ENCODE measurements around the gene TSEN15. TPM values are rescaled to one million over a fixed set of nuclear protein-coding genes. Genes with fewer than 3 reads are reported as not detected.

TSEN15 gene
- total and polyA plus RNA-seq, 7 experiments from 2014 or later: 12.7 to 52.4 (median 31.6) TPM

DNA sequence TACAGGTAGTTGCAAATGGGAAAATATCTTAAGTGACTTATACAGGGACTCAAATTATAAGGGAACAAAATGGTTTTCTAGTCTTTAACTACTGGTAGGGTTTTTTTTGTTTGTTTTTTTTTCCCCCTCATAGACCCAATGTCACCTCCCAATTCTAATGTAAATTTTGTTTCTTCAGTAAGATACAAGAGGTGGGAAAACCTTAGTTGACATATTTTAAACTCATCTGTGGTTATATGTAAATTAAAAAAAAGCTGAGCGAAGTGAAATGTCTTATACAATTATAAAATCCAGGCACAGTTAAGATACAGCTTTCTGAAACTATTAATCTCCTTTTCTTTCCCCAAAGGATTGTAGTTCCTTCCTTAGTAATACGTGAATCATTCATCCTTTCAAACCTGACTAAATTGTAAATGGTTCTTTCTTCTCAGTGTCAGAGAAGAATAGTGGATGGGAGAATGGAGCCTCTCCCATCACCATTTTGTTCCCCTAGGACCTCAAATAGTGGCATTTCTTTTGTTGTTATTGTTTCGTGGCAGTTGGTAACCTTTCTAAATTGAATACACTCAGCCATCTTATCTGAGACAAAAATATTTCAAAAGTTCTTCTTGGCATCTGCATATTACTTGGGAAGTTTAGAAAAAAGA is 11.2 kb downstream of the TSEN15 start:
- no peak for ATAC-seq
- peaks cover 0 to 29% (median 8%) of the 10 kb centered on the region in 7 donors for H3K4me1 Mint-ChIP-seq
- intact Hi-C loops (cut with micrococcal nuclease): no loop called here
- H3K9me3 ChIP-seq (ENCODE audit: control insufficient read depth in 2 of 3, low read length in 3 of 3): no peaks in the 10 kb centered on the region
- ChIA-PET POLR2A (interaction anchor here (1.3 kb wide), 1 partner anchor 12 kb away, joined by 3 read pairs; the partner anchor contains the start of gene TSEN15), CTCF (interaction anchor here (1.4 kb wide), 1 partner anchor 11 kb away, joined by 4 read pairs; the partner anchor contains the start of gene TSEN15)
- DNase-seq: no peak
- no peak overlapping the region for H3K27ac Mint-ChIP-seq
- no peaks in the 10 kb centered on the region for H3K4me1 ChIP-seq (ENCODE audit: control insufficient read depth in 2 of 2, insufficient read depth in 2 of 2, low read length in 2 of 2)
- H3K9me3 Mint-ChIP-seq: no peaks in the 10 kb centered on the region
- H3K27ac ChIP-seq (ENCODE audit: low read depth, low read length): no peak overlapping the region
- no peak overlapping the region for H3K4me3 ChIP-seq (ENCODE audit: low read length)
- peaks cover 6 to 43% (median 33%) of the 10 kb centered on the region in 5 donors for H3K36me3 Mint-ChIP-seq
- no peaks in the 10 kb centered on the region for H3K27me3 Mint-ChIP-seq
- peaks cover 0 to 5% (median 0%) of the 10 kb centered on the region in 3 experiments for H3K36me3 ChIP-seq (ENCODE audit: control insufficient read depth in 2 of 3, insufficient read depth in 3 of 3, low read length in 3 of 3)
- H3K4me3 Mint-ChIP-seq: no peak overlapping the region
- no peaks in the 10 kb centered on the region for H3K27me3 ChIP-seq (ENCODE audit: control insufficient read depth in 2 of 2, insufficient read depth in 2 of 2, low read length in 2 of 2)

DNA sequence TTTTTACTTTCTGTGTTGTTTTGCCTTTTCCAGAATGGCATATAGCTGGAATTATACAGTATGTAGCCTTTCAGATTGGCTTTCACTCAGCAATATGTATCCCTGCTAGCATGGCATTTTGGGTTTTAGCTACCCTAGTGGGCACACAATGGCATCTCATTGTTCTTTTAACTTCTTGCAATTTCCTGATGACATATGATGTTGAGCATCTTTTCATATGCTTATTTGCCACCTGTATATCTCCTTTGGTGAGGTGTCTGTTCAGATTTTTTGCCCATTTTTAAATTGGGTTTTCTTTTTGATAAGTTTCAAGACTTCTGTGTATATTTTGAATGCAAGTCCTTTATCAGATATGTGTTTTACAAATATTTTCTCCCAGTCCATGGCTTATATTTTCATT is 14.0 kb downstream of the TSEN15 start:
- intact Hi-C loops (cut with micrococcal nuclease): no loop called here
- ATAC-seq: no peak
- ChIA-PET CTCF (no interaction called here), POLR2A (interaction anchor here (0.6 kb wide), 1 partner anchor 30 kb away, joined by 3 read pairs; no protein-coding TSS in a partner anchor)
- Histone ChIP-seq H3K27ac (ENCODE audit: low read depth, low read length) (no peak overlapping the region), H3K4me3 (ENCODE audit: low read length) (no peak overlapping the region), H3K9me3 (ENCODE audit: control insufficient read depth in 2 of 3, low read length in 3 of 3) (no peaks in the 10 kb centered on the region), H3K36me3 (ENCODE audit: control insufficient read depth in 2 of 3, insufficient read depth in 3 of 3, low read length in 3 of 3) (peaks cover 0 to 5% (median 0%) of the 10 kb centered on the region in 3 experiments), H3K4me1 (ENCODE audit: control insufficient read depth in 2 of 2, insufficient read depth in 2 of 2, low read length in 2 of 2) (no peaks in the 10 kb centered on the region), H3K27me3 (ENCODE audit: control insufficient read depth in 2 of 2, insufficient read depth in 2 of 2, low read length in 2 of 2) (no peaks in the 10 kb centered on the region)
- H3K27me3 Mint-ChIP-seq: no peaks in the 10 kb centered on the region
- DNase-seq: no peak
- H3K4me3 Mint-ChIP-seq: no peak overlapping the region
- peaks cover 0 to 19% (median 7%) of the 10 kb centered on the region in 7 donors for H3K4me1 Mint-ChIP-seq
- H3K36me3 Mint-ChIP-seq: peaks cover 6 to 35% (median 27%) of the 10 kb centered on the region in 5 donors
- no peak overlapping the region for H3K27ac Mint-ChIP-seq
- no peaks in the 10 kb centered on the region for H3K9me3 Mint-ChIP-seq

DNA sequence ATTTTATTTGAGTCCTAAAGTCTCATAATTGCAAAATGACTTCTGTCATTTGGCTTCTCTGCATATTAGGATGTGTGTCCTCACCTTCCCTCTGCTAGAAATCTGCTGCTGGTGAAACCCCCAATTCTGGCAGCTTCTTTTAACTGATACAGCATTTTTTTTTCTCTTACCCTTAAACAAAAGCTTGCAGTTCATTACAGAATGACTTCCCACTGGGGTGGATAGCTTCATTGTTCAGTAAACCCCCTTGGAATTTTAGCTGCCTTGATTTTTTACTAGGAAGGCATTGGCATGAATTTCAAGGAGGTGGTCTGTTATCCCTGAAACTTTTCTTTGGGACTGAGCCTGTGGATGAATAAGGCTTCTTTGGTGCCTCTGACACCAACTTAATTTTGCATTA is 16.8 kb downstream of the TSEN15 start:
- Mint-ChIP-seq H3K27me3 (no peaks in the 10 kb centered on the region), H3K4me3 (no peak overlapping the region), H3K9me3 (no peaks in the 10 kb centered on the region), H3K27ac (no peak overlapping the region), H3K36me3 (peaks cover 10 to 43% (median 33%) of the 10 kb centered on the region in 5 donors), H3K4me1 (peaks cover 0 to 12% (median 5%) of the 10 kb centered on the region in 7 donors)
- H3K27me3 ChIP-seq (ENCODE audit: control insufficient read depth in 2 of 2, insufficient read depth in 2 of 2, low read length in 2 of 2): no peaks in the 10 kb centered on the region
- ChIA-PET POLR2A (no interaction called here), CTCF (interaction anchor here (0.6 to 1.9 kb wide), 2 partner anchors 9 to 1058 kb away, joined by 3 to 4 read pairs; no protein-coding TSS in a partner anchor)
- no peaks in the 10 kb centered on the region for H3K4me1 ChIP-seq (ENCODE audit: control insufficient read depth in 2 of 2, insufficient read depth in 2 of 2, low read length in 2 of 2)
- no peaks in the 10 kb centered on the region for H3K9me3 ChIP-seq (ENCODE audit: control insufficient read depth in 2 of 3, low read length in 3 of 3)
- intact Hi-C loops (cut with micrococcal nuclease): no loop called here
- H3K27ac ChIP-seq (ENCODE audit: low read depth, low read length): no peak overlapping the region
- DNase-seq (no peak), ATAC-seq (no peak)
- no peak overlapping the region for H3K4me3 ChIP-seq (ENCODE audit: low read length)
- H3K36me3 ChIP-seq (ENCODE audit: control insufficient read depth in 2 of 3, insufficient read depth in 3 of 3, low read length in 3 of 3): peaks cover 0 to 10% (median 0%) of the 10 kb centered on the region in 3 experiments

DNA sequence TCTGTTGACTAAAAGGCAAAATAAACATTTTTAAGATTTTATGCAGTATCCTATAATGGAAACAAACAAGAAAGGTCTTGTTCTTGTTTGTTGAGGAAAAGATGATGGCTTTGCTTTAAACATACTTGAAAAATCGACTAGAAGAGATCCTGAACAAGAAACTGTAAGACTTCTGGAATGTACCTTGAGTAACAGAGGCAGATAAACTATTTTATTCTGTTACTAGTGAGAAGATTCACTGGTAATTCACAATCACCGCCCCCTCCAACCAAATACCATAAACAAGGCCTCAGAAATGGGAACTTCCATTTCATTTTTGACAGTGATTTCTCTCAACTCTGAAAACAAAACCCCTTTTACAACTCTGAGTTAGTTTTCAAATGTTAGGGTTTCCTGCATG is 18.1 kb downstream of the TSEN15 start:
- H3K27ac Mint-ChIP-seq: no peak overlapping the region
- H3K4me3 ChIP-seq (ENCODE audit: low read length): no peak overlapping the region

DNA sequence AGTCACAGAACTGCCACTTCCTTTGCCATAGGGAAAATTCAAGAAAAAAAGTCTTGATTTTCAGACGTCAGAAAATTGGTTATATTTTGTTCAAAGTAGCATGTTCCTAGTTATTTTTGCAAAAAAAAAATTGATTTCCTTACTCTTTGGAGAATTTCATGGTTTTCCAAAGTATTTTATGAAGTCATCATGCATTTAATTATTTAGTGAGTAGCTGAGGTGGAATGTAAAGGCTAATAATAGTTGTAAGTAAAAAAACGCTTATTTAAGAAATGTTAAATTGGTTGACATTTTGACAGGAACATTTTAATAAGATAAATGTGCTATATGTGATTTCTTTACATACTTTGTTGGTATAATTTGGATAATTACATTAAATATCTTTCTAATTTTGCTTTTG is 20.8 kb downstream of the TSEN15 start:
- no peaks in the 10 kb centered on the region for H3K4me1 ChIP-seq (ENCODE audit: control insufficient read depth in 2 of 2, insufficient read depth in 2 of 2, low read length in 2 of 2)
- intact Hi-C loops (cut with micrococcal nuclease): no loop called here

More for the DNA sequence above, 18.1 kb downstream of the TSEN15 start:
- ATAC-seq (no peak), DNase-seq (no peak)
- Mint-ChIP-seq H3K9me3 (no peaks in the 10 kb centered on the region), H3K4me3 (no peak overlapping the region), H3K36me3 (peaks cover 4 to 39% (median 27%) of the 10 kb centered on the region in 5 donors), H3K27me3 (no peaks in the 10 kb centered on the region), H3K4me1 (peaks cover 0 to 6% (median 0%) of the 10 kb centered on the region in 7 donors)
- no peaks in the 10 kb centered on the region for H3K4me1 ChIP-seq (ENCODE audit: control insufficient read depth in 2 of 2, insufficient read depth in 2 of 2, low read length in 2 of 2)
- no peak overlapping the region for H3K27ac ChIP-seq (ENCODE audit: low read depth, low read length)
- peaks cover 0 to 7% (median 0%) of the 10 kb centered on the region in 3 experiments for H3K36me3 ChIP-seq (ENCODE audit: control insufficient read depth in 2 of 3, insufficient read depth in 3 of 3, low read length in 3 of 3)
- CTCF ChIA-PET: interaction anchor here (0.6 to 1.9 kb wide), 3 partner anchors 7 to 17 kb away, joined by 3 to 4 read pairs (median 4); no protein-coding TSS in a partner anchor
- H3K27me3 ChIP-seq (ENCODE audit: control insufficient read depth in 2 of 2, insufficient read depth in 2 of 2, low read length in 2 of 2): no peaks in the 10 kb centered on the region
- no peaks in the 10 kb centered on the region for H3K9me3 ChIP-seq (ENCODE audit: control insufficient read depth in 2 of 3, low read length in 3 of 3)
- intact Hi-C loops (cut with micrococcal nuclease): no loop called here
- POLR2A ChIA-PET: no interaction called here

DNA sequence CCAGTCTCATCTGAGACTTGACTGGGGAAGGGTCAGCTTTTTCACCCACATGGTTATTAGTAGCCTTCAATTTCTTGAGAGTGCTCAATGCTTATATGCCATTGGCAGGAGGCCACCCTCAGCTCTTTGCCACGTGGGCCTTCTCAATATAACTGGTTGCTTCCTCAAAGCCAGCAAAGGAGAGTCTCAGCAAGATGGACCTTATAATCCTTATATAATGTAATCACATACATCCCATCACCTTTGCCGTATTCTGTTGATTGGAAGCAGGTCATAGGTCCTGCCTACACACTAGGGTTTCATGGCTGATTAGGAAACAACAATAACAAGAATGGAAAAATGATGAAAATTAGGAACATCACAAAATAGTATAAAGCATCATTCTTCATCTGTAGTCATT is 22.9 kb downstream of the TSEN15 start:
- ATAC-seq (no peak), DNase-seq (no peak)
- ChIA-PET POLR2A (no interaction called here), CTCF (no interaction called here)
- H3K9me3 Mint-ChIP-seq: no peaks in the 10 kb centered on the region
- intact Hi-C loops (cut with micrococcal nuclease): loop anchor here (1.0 to 2.0 kb wide), 3 partner anchors 23 to 616 kb away; partner anchors contain the start of gene TSEN15 (in 1 of the 2)
- peaks cover 0 to 5% (median 0%) of the 10 kb centered on the region in 7 donors for H3K4me1 Mint-ChIP-seq
- no peak overlapping the region for H3K4me3 ChIP-seq (ENCODE audit: low read length)
- no peaks in the 10 kb centered on the region for H3K4me1 ChIP-seq (ENCODE audit: control insufficient read depth in 2 of 2, insufficient read depth in 2 of 2, low read length in 2 of 2)
- H3K36me3 Mint-ChIP-seq: peaks cover 6 to 27% (median 20%) of the 10 kb centered on the region in 5 donors
- no peak overlapping the region for H3K4me3 Mint-ChIP-seq
- H3K36me3 ChIP-seq (ENCODE audit: control insufficient read depth in 2 of 3, insufficient read depth in 3 of 3, low read length in 3 of 3): peaks cover 0 to 5% (median 0%) of the 10 kb centered on the region in 3 experiments
- H3K27me3 Mint-ChIP-seq: no peaks in the 10 kb centered on the region
- no peaks in the 10 kb centered on the region for H3K27me3 ChIP-seq (ENCODE audit: control insufficient read depth in 2 of 2, insufficient read depth in 2 of 2, low read length in 2 of 2)
- H3K27ac ChIP-seq (ENCODE audit: low read depth, low read length): no peak overlapping the region
- H3K9me3 ChIP-seq (ENCODE audit: control insufficient read depth in 2 of 3, low read length in 3 of 3): no peaks in the 10 kb centered on the region
- peak overlapping the region in 3 of 9 donors; percentile 7 to 73 (median 63) for H3K27ac Mint-ChIP-seq

More for the DNA sequence above, 20.8 kb downstream of the TSEN15 start:
- no peaks in the 10 kb centered on the region for H3K9me3 Mint-ChIP-seq
- H3K36me3 Mint-ChIP-seq: peaks cover 3 to 28% (median 16%) of the 10 kb centered on the region in 5 donors
- no peak for DNase-seq
- CTCF ChIA-PET: interaction anchor here (1.4 kb wide), 1 partner anchor 10 kb away, joined by 5 read pairs; no protein-coding TSS in a partner anchor
- no peak overlapping the region for H3K4me3 Mint-ChIP-seq
- peaks cover 0 to 5% (median 0%) of the 10 kb centered on the region in 7 donors for H3K4me1 Mint-ChIP-seq
- Histone ChIP-seq H3K27me3 (ENCODE audit: control insufficient read depth in 2 of 2, insufficient read depth in 2 of 2, low read length in 2 of 2) (no peaks in the 10 kb centered on the region), H3K4me3 (ENCODE audit: low read length) (no peak overlapping the region), H3K27ac (ENCODE audit: low read depth, low read length) (no peak overlapping the region), H3K9me3 (ENCODE audit: control insufficient read depth in 2 of 3, low read length in 3 of 3) (no peaks in the 10 kb centered on the region), H3K36me3 (ENCODE audit: control insufficient read depth in 2 of 3, insufficient read depth in 3 of 3, low read length in 3 of 3) (peaks cover 0 to 5% (median 0%) of the 10 kb centered on the region in 3 experiments)
- no peaks in the 10 kb centered on the region for H3K27me3 Mint-ChIP-seq
- H3K27ac Mint-ChIP-seq: no peak overlapping the region
- ATAC-seq: no peak
- POLR2A ChIA-PET: interaction anchor here (0.6 kb wide), 1 partner anchor 905 kb away, joined by 4 read pairs; no protein-coding TSS in a partner anchor
